Measurements from ENCODE around the gene CALN1.

CALN1 gene

DNA sequence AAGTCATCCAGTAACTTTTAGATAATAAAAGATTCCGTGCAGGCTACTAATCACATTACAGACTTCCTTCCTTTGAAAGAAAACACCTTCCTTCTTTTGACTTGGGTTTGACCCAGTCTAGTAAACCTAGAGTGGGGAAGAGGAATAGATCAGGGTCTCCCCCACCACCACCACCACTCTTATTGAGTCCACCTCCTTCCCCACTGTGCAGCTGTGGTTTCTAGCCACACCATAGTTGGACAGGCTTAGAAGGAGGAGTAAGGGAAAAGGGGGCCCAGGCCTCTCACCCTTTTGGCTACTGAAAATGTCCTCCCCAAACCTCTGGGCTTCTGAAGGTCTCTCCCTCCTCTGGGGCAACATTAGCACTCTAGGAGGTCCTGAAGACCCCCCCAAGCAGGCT is 372.7 kb downstream of the CALN1 start:
- DNase-seq (ENCODE audit: low read depth in 2 of 2): no peak

DNA sequence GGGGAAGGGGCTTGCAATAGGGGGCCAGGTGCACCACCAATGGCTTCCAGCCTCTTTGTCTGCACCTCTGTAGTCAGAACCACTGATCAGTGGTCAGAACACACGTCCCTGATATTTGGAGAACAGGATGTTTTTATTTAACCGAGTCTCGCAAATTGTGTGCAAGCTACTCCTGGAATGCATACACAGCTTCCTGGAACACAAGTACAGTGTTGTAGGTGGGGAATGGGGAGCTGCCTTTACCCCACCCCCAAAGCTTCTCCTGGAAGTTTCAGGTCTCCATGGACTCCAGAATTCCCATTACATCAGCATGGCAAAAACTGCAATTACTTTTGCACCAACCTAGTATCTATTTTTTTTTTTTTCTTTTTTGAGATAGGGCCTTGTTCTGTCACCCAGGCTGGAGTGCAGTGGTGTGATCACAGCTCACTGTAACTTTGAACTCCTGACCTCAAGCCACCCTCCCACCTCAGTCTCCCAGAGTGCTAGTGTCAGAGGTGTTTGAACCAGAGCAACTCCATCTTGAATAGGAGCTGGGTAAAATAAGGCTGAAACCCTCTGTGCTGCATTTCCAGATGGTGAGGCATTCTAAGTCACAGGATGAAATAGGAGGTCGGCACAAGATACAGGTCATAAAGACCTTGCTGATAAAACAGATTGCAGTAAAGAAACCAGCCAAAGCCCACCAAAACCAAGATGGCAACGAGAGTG is 374.0 kb downstream of the CALN1 start:
- no peak for DNase-seq (ENCODE audit: low read depth in 2 of 2)

DNA sequence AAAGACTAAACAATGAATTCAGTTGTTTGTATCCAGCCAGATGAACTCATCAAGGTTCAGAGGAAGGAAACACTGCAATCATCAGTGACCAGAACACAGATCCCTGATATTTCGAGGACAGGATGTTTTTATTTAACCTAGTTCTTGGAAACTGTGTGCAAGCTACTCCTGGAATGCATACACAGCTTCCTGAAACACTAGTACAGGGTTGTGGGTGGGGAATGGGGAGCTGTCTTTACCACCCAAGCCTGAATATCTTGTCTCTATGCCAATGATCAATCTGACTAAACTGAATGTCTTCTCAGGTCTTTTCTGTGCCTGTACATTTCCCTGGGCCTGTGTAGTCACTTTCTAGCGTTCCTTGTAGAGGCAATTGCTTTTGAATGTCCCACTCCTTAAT is 374.6 kb downstream of the CALN1 start:
- no peak for DNase-seq (ENCODE audit: low read depth in 2 of 2)

DNA sequence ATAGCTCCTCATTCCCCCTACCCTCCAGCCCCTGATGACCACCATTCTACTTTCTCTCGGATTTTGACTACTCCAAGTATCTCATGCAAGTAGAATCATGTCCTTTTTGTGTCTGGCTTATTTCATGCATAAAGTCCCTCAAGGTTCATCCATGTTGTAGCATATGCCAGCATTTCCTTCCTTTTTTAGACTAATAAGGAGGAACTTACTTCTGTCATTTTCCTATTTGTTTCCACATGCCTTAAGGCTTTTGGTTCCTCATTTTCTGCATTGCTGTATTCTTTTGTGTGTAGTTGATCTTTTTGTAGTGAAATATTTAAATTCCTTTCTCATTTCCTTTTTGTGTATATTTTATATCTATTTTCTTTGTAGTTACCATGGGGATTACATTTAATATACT is 376.9 kb downstream of the CALN1 start:
- DNase-seq (ENCODE audit: low read depth in 2 of 2): no peak

DNA sequence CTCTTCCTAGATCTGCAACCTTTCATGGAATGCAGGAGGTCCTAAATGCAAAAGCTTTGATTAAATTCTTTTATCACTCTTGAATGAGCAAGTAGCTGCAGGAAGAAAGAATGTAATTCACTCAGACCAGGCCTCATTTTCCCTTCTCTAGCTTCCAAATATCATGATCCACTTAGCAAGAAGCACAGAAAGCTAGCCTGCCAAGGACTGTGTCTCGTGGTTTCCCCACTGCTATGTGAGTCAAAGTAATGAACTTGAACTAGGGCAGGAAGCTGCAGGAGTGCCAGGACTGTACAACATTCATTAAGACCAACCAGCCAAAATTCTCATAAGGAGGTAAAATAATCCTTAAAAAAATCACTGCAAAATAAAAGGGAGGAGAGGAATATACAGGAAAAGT is 379.2 kb downstream of the CALN1 start:
- no peak for DNase-seq (ENCODE audit: low read depth in 2 of 2)

DNA sequence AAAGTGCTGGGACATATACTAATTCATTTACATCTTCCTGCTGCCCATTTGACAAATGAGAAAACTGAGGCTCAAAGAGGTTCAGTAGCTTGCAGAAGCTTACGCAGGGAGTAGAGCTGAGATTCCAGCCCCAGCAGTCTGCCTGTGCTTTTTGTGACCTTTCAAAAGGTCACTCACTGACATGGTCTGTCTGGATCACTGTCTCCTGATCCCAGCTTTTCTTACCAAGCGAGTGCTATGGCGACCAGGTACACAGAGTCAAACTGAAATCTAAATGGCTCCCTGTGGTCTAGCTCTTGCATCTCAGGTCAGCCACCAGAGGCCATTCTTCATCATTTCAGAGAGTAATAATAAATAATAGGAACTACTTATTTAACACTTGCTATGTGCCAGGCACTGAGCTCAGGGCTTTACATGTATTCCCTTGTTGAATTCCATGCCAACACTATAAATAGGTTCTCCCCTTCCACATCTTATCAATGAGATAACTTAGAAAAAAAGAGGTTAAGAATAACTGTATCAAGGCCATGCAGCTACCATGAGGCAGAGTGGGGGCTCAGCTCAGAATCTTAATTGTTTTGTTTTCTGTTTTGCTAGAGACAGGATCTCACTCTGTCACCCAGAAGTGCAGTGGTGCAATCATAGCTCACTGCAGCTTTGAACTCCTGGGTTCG is 381.0 kb downstream of the CALN1 start:
- DNase-seq (ENCODE audit: low read depth in 2 of 2): no peak

DNA sequence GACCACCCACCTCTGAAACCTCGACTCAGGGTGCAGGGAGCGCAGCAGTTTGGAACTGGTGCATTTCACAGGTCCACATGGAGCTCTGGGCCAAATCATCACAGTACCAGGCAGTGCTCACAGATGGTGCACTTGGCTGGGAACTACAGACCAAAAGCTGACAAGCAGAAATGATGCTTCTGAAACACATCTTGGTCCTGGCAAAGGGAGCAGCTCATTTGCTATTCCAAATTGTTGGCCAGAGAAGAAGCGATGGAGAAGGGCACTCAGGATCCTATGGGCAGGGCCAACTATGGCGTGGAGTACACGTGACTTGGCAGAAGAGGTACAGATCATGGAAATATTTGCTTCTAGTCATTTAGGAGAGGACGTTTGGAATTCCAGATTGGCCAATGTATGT is 383.9 kb downstream of the CALN1 start:
- no peak for DNase-seq (ENCODE audit: low read depth in 2 of 2)

DNA sequence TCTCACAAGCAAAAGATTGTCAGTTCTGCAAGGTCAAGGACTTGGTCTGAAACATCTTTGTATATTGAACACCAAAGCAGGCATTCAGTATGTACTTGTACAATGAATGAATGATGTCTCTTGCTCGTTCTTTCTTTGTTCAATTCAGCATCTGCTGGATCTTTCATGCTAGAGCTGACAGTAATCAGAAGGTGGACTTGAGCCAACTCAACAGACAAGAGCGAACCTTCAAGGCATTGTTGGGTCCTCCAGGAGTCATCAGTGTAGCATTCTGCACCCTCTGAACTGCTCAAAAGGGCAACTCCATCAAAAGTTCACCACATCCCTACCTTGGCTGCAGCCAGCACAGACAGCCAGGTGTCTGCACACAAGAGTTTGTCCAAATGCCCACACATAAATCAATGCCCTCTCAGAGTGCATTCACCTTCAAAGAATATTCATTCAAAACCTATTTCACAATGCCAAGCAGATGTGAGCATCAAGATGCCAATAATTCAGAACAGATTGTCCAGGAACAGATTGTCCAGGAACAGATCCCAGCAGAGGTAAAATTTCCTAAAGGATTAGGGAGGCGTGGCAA is 386.7 kb downstream of the CALN1 start:
- DNase-seq (ENCODE audit: low read depth in 2 of 2): no peak

DNA sequence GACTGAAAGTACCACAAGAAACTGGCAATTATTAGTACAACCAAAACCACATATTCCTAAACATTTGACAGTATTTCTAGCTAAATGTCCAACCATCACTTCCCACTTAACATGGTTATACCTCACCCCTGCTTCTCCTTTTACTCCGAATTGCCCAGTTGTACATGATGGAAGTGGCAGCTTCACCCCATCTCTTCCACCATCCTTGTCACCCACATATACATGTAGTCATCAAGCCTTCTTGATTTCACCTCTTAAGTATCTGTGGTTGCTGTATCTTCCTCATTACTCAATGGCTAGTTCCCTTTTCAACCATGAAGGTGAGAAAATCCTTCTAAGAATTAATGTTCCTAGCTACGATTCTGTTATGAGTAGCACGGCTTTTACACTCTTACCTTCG is 388.2 kb downstream of the CALN1 start:
- no peak for DNase-seq (ENCODE audit: low read depth in 2 of 2)

DNA sequence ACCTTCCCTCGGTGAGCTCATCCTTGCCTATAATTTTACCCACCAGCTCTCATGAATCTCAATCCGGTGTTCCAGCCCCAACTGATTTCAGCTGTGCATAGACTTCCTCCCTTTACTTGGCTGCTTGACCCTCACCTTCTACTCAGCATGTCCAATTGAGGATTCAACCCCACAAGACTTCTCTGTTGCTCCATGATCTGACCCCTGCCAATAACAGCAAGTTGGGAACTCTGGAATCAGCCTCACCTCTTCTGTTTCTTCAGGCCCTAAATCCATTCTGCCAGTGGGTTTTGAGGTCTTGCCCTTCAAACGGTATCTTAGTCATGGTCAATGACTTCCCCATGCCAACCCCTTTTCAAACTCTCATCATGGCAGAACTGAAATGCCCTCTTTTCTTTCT is 390.4 kb downstream of the CALN1 start:
- no peak for DNase-seq (ENCODE audit: low read depth in 2 of 2)

DNA sequence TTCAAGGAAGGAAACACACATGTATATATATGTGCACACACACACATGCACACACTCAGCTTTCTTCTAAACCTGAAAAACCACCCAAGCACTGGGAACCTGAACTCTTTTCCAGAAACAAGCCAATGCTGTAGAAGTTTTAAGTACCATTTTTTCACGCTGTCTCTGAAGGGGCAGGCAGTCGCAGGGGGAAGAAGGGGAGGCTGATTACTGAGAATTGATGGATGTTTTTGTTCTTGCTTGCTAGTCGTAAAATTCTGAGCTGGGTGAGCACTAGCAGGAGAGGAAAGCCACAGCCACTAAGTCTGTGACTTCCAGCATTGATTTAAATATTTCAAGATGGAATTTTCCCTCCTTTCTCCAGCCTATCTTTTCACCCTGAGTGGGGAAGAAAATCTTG is 391.8 kb downstream of the CALN1 start:
- DNase-seq (ENCODE audit: low read depth in 2 of 2): no peak

DNA sequence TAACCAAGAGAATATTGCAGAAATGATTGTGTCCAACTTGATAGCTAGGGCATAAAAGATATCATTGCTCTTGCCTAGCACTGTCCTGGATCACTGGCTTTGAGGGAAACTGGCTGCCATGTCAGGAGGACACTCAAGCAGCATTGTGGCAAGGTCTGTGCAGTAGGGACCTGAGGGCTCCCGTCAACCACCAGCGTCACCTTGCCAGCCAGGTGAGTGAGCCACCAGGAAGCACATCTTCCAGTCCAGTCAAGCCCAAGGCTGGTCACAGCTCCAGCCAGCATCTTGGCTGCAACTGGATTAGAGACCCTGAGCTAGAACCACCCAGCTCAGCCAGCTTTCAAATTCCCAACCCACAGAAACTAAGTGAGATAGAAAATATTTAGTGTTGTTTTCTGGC is 392.7 kb downstream of the CALN1 start:
- DNase-seq (ENCODE audit: low read depth in 2 of 2): no peak

DNA sequence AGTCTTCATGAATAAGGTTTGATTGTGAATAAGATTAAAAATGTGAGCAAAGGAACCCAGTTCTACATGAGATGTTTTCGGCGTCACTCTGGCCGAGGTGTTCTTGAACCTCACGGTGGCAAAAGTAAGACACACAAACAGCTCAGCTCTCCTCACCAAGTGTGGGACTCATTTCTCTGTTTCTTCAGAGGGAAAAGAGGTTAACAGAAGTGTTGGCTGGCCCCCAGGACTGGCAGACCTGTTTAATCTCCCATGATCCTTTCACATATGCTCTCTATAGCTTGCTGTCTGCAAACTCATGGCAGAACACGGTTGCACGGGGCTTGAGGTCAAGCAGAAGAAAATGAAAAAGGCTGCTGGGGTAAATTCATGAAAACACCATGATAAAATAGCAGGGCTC is 394.4 kb downstream of the CALN1 start:
- no peak for DNase-seq (ENCODE audit: low read depth in 2 of 2)

DNA sequence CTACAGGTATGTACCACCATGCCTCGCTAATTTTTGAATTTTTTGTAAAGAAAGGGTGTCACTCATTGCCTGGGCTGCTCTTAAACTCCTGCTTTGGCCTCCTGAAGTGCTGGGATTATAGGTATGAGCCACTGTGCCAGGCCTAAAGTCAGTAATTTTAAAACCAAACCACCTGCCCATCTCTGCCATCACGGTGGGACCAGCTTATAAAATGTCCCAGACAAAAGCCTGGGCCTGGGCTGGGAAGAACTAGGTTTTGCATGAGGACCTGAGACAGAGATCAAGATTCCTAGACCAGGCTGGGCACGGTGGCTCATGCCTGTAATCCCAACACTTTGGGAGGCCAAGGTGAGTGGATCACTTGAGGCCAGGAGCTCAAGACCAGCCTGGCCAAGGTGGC is 395.6 kb downstream of the CALN1 start:
- no peak for DNase-seq (ENCODE audit: low read depth in 2 of 2)

DNA sequence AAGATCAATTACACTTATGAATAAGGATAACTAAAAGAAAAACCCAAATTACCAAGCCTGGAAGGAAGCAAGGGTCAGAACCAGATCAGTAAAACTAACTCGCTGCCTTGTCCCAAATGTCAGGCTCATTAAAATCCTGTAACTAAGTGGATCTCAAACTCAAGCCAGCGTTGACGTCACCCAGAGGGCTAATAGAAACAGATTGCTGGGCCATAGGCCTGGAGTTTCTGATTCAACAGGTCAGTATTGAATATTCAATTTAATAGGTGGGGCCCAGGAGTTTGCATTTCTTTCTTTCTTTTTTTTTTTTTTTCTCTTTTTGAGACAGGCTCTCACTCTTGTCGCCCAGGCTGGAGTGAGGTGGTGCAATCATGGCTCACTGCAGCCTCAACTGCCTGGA is 397.0 kb downstream of the CALN1 start:
- no peak for DNase-seq (ENCODE audit: low read depth in 2 of 2)

DNA sequence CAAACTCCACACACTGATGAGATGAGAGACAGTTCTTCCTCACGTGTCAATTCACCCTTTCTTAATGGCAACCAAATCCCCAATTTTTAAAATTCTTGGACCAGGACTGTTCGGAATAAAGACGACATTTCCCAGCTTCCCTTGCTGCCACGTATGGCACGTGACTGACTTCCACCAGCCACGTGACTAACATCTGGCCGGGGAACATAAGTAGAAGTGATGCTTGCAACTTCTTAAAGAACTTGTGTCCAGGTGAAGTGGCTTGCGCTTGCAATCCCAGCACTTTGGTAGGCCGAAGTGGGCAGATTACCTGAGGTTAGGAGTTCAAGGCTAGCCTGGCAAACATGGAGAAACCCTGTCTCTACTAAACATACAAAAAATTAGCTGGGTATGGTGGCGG is 405.1 kb downstream of the CALN1 start:
- DNase-seq (ENCODE audit: low read depth in 2 of 2): no peak

DNA sequence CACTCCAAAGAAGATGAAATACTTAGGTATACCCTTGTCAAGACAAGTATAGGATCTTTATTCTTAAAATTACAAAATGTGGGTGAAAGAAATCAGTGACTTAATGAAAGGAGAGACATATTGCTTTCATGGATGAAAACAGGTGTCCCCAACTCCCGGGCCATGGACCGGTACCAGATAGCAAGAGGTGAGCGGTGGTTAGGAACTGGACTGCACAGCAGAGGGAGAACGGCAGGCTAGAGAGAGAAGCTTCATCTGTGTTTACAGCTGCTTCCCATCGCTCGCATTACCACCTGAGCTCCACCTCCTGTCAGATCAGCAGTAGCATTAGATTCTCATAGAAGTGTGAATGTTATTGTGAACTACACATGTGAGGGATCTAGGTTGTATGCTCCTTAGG is 408.9 kb downstream of the CALN1 start:
- DNase-seq (ENCODE audit: low read depth in 2 of 2): no peak

DNA sequence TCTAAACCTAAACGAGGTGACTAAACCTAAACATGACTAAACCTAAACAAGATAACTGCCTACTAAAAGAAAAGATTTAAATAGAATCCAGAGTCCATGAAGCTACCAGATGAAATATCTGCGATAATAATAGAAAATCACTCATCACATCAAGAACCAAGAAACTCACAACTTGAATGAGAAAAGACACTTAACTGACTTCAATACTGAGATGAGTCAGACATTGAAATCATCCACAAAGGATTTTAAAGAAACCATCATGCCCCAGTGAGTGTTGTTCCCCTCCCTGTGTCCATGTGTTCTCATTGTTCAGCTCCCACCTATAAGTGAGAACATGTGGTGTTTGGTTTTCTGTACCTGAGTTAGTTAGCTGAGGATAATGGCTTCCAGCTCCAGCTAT is 416.0 kb downstream of the CALN1 start:
- DNase-seq (ENCODE audit: low read depth in 2 of 2): no peak

DNA sequence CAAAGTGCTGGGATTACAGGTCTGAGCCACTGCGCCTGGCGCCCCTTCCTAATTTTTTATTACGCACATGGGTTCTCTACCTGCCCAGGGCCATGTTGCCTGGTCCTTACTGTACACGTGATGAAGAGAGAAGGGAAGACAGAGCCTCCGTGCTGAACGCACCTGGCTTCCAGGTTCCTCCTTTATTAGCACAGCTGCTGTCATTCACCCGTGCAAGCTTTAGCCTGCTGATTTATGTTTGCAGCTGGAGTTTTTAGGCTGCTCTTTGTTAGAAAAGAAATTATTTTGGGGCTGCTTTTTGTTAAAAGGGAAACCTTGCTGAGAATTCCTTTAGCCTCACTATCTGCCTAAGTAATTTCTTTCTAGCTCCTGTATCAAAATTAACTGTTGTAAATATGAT is 417.0 kb downstream of the CALN1 start:
- no peak for DNase-seq (ENCODE audit: low read depth in 2 of 2)

DNA sequence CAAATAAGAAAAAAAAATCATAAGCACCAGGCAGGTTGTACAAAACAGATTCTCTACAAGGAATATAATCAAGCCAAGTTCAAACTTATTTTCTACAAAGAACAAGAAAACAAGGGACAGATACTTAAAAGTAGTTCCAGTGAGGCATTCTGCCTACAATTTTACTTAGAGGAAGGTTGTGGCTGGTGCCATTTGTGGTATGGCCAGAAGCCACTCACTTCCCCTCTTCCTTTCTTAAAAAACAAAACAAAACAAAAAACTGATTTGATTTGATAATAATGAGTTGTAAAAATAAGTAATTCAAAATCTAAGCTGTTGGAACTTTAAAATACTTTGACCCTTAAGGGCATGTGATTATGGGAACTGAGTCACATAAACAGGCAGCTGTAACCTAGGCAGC is 420.6 kb downstream of the CALN1 start:
- no peak for DNase-seq (ENCODE audit: low read depth in 2 of 2)

DNA sequence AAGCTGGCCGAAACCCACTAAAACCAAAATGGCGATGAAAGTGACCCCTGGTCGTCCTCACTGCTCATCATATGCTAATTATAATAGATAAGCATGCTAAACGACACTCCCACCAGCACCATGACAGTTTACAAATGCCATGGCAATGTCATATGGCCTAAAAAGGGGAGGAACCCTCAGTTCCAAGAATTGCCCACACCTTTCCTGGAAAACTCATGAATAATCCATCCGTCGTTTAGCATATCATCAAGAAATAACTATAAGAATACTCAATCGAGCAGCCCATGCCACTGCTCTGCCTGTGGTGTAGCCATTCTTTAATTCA is 422.0 kb downstream of the CALN1 start:
- DNase-seq (ENCODE audit: low read depth in 2 of 2): no peak

DNA sequence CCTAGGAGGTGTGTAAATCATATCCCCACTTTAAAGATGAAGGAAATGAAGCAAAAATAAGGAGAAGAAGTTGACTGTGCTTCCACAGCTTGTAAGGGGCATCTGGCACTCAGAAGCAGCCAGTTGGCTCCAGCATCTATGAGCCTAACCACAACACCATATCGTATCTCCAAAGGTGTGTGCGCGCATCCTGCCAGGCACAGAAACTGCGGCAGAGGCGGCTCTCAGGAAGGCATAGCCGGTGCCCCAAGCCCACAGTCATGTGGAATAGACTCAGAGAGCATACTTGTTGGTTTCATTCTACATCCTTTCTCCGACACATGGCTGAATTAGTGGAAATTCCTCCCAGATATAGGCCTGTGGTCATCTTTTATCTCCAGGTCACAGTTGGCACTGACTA is 423.9 kb downstream of the CALN1 start:
- no peak for DNase-seq (ENCODE audit: low read depth in 2 of 2)

DNA sequence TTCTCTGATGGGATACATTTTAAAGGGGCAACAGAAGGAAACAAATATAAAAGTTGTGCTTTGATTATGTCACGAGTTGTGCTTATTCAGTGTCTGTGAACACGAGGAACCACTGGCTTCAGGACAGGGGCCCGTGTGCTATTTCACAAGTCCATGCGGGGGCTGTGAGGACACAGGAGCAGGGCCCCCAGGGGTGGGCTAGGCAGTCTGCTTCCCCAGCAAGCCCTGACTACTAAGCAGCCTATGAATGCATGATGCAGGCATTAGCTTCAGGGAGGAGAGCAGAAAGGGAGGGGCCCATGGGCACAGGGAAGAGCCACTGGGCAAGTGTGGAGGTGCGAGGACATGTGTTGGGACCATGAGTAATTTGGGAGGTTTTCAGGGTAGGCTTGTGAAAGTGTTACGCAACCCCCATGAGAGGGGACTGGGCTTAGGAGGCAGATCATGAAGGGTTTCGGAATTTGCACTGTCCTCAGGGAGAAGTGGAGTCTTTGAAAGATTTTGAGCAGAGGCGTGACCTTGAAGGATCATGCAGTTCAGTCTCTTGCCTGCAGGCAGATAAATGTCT is 424.9 kb downstream of the CALN1 start:
- DNase-seq (ENCODE audit: low read depth in 2 of 2): no peak
